GM21737 (cell line): ENCODE data around the gene TRERF1.
"Not testable (repeated sequence)": the region's sequence is repeated elsewhere in the genome, so short reads cannot be mapped to it uniquely, and the experiment has no call there.

ENCODE experiments used
- ATAC-seq: cut with Tn5 transposase; IDR thresholded peaks from one replicate; pipeline ENCODE4 v1.9.1; 2021; ENCODE audit warnings: mild to moderate bottlenecking, moderate library complexity; ENCODE audit not compliant: unreplicated experiment

The TRERF1 gene

GRCh38 chr6:42203183-42203582, 248.5 kb downstream of the TRERF1 start:
- no peak for ATAC-seq

DNA sequence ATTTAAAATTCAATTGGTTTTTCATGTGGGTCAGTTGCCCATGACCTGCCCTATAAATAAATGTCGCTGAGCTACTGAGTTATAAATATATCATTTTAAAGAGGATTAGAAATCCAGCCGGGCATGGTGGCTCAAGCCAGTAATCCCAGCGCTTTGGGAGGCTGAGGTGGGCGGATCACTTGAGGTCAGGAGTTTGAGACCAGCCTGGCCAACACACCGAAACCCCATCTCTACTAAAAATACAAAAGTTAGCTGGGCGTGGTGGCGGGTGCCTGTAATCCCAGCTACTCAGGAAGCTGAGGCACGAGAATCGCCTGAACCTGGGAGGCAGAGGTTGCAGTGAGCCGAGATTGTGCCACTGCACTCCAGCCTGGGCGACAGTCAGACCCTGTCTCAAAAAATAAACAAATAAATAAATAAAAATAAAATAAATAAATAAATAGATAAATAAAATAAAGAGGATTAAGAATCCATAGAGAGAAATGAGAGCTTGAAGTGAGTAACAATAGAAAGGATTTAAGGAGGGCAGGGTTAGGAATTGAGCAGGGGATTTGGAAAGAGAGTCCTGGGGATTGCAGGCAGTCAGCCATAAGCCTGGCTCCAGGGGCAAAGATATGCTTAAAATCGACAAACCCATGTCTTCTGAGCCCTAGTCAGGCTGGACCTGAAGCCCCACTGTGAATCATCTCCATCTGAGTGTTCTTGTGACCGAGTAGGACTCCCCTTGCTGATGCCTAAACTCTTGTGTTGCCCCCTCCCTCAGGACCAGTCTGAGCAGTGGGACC, 249.4 kb downstream of the TRERF1 start:
- ATAC-seq, result not testable (repeated sequence)

DNA sequence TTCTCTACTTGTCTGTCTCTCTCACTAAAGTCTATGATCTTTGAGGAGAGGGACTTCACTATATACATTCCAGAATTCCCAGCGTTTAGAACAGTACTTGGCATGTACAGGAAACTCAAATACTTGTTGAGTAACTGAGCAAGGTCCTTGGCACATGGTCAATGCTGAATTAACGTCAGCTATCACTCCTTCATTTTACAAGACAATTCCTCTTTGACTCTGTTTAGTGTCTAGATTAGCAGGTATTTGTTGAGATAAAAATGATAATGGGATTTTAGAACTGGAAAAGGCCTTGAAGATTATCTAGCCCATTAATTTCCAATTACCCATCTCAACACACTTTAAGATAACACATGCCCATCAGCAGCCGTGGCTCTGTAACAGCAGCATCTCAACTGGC, 250.3 kb downstream of the TRERF1 start:
- ATAC-seq, result no peak

DNA sequence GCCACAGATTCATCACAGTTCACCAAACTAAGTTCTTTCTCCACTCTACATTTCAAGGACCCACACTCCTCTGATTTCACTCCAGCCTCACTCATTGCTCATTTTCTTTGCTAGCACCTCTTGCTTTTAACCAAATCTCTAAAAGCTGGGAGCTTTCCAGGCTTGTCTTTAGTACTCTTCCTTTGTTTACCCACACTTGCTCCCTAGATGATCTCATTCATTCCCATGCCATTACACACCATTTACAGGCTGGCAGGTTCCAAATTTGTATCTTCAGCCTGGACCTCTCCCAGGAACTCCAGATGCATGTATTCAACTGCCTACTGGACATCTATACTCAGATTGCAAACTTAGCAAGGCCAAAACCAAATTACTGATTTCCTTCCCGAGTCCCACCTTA, 251.7 kb downstream of the TRERF1 start:
- no peak for ATAC-seq

DNA sequence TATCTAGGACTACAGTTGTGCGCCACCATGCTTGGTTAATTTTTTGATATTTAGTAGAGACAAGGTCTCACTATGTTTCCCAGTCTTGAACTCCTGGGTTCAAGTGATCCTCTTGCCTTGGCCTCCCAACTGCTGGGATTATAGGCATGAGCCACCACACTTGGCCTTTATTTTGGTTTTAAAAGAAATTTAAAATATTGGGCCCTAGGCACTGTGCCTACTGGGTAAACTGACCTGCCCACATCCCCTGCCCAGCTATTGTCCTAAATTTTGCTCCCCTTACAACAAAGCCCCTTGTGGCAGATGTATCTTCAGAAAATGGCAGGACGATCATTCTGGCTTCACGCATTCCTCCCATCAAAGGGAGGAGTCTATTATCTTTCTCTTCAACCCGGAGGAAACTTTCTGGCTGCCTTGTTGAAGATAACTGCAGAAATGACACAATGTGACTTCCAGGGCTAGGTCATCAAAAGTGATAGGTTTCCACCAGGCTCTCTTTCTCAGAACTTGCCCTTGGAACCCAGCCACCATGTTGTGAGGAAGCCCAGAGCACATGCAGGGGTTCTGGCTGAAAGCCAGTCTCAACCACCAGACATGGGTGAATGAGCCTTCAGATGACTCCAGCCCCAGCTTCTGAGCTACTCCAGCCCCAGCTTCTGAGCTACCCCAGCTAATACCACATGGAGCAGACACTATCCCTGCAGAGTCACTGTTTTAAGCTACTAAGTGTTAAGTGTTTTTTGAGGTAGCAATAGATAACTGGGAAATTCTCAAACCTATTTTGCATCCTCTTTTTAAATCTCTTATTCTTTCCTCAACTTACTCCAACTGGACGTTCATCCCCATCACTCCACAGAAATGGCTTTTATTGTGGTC, 252.4 kb downstream of the TRERF1 start:
- ATAC-seq, result no peak

GRCh38 chr6:42197555-42198362, 254.0 kb downstream of the TRERF1 start:
- no peak for ATAC-seq

GRCh38 chr6:42195415-42195814, 256.3 kb downstream of the TRERF1 start:
- no peak for ATAC-seq

DNA sequence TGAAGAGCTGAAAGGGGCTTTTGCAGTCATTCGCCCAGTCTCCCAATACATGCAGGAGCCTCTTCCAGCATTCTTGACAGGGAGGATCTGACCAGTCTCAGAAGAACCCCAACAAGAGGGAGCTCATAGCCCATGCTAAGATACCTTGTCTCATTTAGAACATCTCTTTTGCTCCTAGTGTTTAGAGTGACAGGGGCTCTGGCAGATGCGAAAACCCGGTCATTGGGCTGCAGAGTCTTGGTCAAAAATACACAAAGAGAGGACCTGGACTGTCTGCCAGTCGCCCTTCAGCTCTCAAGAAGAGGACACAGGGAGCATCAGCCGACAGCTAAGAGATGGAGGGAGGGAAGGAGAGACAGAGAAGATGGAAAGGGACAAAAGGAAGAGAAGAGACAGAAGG, 257.7 kb downstream of the TRERF1 start:
- no peak for ATAC-seq

GRCh38 chr6:42193491-42193894, 258.2 kb downstream of the TRERF1 start:
- ATAC-seq, result no peak

- not testable (repeated sequence) for ATAC-seq
These were observed 259.3 kb downstream of the TRERF1 start for GRCh38 chr6:42192385-42192784.

GRCh38 chr6:42190554-42191183, 261.1 kb downstream of the TRERF1 start:
- no peak for ATAC-seq

DNA sequence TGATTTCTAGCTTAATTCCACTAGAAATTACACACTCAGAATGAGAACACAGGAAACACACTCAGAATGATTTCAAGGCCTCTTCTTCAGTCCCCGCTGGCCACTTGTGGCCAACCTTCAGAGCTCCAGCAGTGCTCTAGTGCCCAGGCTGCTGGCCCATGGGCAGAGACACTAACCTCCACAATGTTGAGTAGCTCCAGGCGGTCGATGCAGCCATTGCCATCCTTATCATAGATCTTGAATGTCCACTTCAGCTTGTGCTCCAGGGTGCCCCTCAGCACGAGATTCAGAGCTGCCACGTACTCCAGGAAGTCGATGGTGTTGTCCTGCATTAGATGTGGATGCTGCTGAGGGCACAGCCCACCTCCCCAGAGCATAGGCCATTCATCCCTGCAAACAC, 263.3 kb downstream of the TRERF1 start:
- no peak for ATAC-seq

DNA sequence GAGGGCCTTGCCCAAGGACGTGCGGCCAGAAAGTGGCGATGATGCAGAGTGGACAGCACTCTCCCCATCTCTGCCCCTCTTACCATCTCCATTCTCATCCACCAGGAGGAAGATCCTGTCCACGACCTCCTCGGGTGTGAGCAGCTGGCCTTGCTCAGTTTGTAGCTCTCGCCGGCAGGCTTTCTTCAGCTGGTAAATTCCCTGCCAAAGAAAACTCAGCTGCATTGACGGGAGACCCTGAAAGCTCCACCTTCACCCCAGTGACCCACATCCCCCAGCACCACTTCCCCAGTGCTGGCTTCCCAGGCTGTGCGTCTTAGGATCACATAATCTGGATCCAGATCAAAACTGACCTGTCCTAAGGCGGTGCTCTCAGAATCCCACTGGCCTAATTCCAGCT, 266.1 kb downstream of the TRERF1 start:
- ATAC-seq, result no peak

GRCh38 chr6:42184475-42184874, 267.3 kb downstream of the TRERF1 start:
- ATAC-seq, result no peak

DNA sequence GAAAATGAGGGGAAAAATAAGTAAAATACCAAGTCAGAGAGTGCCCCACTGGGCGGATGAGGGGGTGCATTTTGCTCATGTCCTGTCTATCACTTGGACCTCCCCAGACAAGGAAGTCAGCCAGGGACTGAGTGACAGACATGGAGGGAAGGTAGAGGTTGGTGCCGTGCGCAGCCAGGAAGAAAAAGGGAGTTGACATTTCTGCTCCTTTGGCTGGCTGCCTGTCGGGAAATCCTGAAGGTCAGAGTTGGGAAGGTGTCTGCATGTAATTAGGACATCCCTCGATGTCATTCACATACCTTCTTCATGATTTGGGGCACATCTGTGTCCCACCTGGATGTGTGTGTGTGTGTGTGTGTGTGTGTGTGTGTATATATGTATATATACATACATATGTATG, 269.6 kb downstream of the TRERF1 start:
- no peak for ATAC-seq

GRCh38 chr6:42179945-42180313, 271.8 kb downstream of the TRERF1 start:
- no peak for ATAC-seq

- no peak for ATAC-seq
These were observed 272.3 kb downstream of the TRERF1 start for GRCh38 chr6:42179261-42179944.

DNA sequence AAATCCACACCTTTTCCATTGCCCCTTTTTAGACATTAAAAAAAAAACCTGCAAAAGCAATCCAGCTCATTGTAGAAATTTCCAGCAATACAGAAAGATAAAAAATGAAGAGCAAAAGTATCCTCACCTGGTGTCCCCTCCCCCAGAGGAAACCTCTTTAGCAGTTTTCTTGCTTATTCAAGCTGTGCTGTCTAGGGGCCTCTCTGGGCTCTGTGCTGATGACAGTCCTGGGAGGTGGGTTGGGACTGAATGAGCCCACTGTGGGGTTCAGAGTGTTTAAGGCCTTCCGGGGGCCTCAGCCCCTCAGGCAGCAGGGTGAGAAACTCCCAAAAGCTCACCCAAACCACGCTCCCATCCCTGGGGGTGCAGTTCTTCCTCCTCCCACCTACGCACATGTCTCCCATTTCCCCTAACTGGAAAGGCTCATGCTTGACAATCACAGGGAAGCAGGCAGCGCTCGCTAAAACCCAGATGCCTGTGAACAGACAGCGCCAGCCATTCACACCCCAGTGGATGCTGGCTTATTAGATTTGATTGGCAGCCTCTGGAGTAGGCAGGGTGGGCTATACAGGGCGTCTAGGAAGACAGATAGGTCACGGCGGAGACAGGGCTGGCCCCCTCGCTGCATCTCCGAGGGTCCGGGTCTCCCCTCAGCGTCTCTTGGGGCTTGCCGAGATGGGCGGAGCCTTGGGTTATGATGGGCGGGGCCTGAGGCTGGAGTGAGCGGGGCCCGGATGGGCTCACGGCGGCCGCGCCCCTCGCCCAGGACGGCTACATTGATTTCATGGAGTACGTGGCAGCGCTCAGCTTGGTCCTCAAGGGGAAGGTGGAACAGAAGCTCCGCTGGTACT, 274.0 kb downstream of the TRERF1 start:
- no peak for ATAC-seq

- ATAC-seq, result no peak
These were observed 274.7 kb downstream of the TRERF1 start for GRCh38 chr6:42176981-42177380.
